BE2C (cell line): ENCODE measurements around the gene MGAT2.
A peak's percentile ranks its signal among the peaks of the same experiment; 100 is the strongest.
"Not testable (repeated sequence)": the region's sequence is repeated elsewhere in the genome, so short reads cannot be mapped to it uniquely, and the experiment has no call there.

Experiments
- DNase-seq: peaks from one replicate; pipeline ENCODE4 v3.0.0-alpha.2; 2020
- H3K27me3 ChIP-seq: fragments of 250-450 bp; sonication (Bioruptor Pico); 2 replicates; pipeline ENCODE4 v1.5.1; 2020; ENCODE audit warnings: mild to moderate bottlenecking
- H3K36me3 ChIP-seq: fragments of 250-450 bp; sonication (Bioruptor Pico); 2 replicates; pipeline ENCODE4 v1.5.1; 2020; ENCODE audit warnings: mild to moderate bottlenecking
- H3K4me1 ChIP-seq: fragments of 250-450 bp; sonication (Bioruptor Pico); 2 replicates; pipeline ENCODE4 v1.5.1; 2020
- H3K4me3 ChIP-seq: 2 replicates; pipeline ENCODE4 v1.5.1; 2011; ENCODE audit warnings: low read depth, low read length
- H3K9me3 ChIP-seq: fragments of 250-450 bp; sonication (Bioruptor Pico); 2 replicates; pipeline ENCODE4 v1.5.1; 2020
- CTCF ChIP-seq: IDR thresholded peaks from 2 replicates; pipeline ENCODE4 v1.5.1; 2012; ENCODE audit warnings: mild to moderate bottlenecking, low read depth, low read length

MGAT2 gene

GRCh38 chr14:49582113-49582977 is 38.3 kb upstream of the MGAT2 start:
- H3K4me3 ChIP-seq, result no peak overlapping the region
- no peaks in the 10 kb centered on the region for H3K27me3 ChIP-seq
- H3K4me1 ChIP-seq, result peaks cover 13% of the 10 kb centered on the region
- no peaks in the 10 kb centered on the region for H3K9me3 ChIP-seq
- TF ChIP-seq CTCF, result no peak
- H3K36me3 ChIP-seq, result peaks cover 66% of the 10 kb centered on the region
- no peak for DNase-seq

GRCh38 chr14:49583629-49584028 is 37.0 kb upstream of the MGAT2 start:
- Histone ChIP-seq H3K4me3 (peak overlapping the region; percentile 81), H3K9me3 (no peaks in the 10 kb centered on the region), H3K4me1 (peaks cover 13% of the 10 kb centered on the region), H3K36me3 (peaks cover 58% of the 10 kb centered on the region), H3K27me3 (no peaks in the 10 kb centered on the region)
- TF ChIP-seq CTCF, result no peak
- no peak for DNase-seq

- no peaks in the 10 kb centered on the region for H3K9me3 ChIP-seq
- H3K4me3 ChIP-seq, result peak overlapping the region; percentile 81
- H3K27me3 ChIP-seq, result no peaks in the 10 kb centered on the region
- peaks cover 53% of the 10 kb centered on the region for H3K36me3 ChIP-seq
- no peak for TF ChIP-seq CTCF
- peaks cover 10% of the 10 kb centered on the region for H3K4me1 ChIP-seq
- DNase-seq, result no peak
Measured at GRCh38 chr14:49584058-49584457, 36.5 kb upstream of the MGAT2 start.

GRCh38 chr14:49584981-49585640 is 35.5 kb upstream of the MGAT2 start:
- Histone ChIP-seq H3K36me3 (peaks cover 50% of the 10 kb centered on the region), H3K4me3 (peak overlapping the region; percentile 81)
- peak; percentile 24 for DNase-seq
- not testable (repeated sequence) for H3K27me3 ChIP-seq, H3K9me3 ChIP-seq, H3K4me1 ChIP-seq

GRCh38 chr14:49585803-49586672 is 34.6 kb upstream of the MGAT2 start, which contains the start of gene RPS29:
TSS of gene RPS29 (minus strand) at chr14:49586380. CDS start at chr14:49586346, 34 bp downstream.
- peaks cover 6% of the 10 kb centered on the region for H3K4me1 ChIP-seq
- peak within 1 kb of the TSS; percentile 81 for H3K4me3 ChIP-seq
- H3K9me3 ChIP-seq, result no peaks in the 10 kb centered on the region
- no peak for TF ChIP-seq CTCF
- no peaks in the 10 kb centered on the region for H3K27me3 ChIP-seq
- H3K36me3 ChIP-seq, result peaks cover 45% of the 10 kb centered on the region
- peak; percentile 96 for DNase-seq
